ENCODE results near the gene SUV39H1.

DNA sequence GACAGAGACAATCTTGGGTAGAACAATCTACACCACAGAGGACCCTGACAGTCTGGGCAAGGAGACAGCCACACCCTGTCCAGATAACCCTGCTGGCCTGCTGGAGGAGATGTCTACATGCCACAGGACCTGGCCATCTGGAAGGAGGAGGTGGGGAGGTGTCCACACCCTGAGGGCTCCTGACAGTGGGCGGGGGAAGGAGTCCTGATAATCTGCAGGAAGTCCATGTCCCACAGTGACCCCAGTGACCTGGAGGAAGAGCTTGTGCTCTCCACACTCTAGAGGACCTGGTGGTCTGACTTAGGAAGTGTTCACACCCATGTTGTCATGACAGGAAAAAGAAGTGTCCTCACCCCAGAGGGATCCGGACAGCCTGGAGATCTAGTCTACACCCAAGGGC, 5.5 kb downstream of the SUV39H1 start:
- TF ChIP-seq, protein P1, sequence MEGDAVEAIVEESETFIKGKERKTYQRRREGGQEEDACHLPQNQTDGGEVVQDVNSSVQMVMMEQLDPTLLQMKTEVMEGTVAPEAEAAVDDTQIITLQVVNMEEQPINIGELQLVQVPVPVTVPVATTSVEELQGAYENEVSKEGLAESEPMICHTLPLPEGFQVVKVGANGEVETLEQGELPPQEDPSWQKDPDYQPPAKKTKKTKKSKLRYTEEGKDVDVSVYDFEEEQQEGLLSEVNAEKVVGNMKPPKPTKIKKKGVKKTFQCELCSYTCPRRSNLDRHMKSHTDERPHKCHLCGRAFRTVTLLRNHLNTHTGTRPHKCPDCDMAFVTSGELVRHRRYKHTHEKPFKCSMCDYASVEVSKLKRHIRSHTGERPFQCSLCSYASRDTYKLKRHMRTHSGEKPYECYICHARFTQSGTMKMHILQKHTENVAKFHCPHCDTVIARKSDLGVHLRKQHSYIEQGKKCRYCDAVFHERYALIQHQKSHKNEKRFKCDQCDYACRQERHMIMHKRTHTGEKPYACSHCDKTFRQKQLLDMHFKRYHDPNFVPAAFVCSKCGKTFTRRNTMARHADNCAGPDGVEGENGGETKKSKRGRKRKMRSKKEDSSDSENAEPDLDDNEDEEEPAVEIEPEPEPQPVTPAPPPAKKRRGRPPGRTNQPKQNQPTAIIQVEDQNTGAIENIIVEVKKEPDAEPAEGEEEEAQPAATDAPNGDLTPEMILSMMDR (IDR thresholded peaks at IDR 0.05): no peak
- no peak for TF ChIP-seq POLR2A (IDR thresholded peaks at IDR 0.05)
